PC-3 (cell line): ENCODE results near the gene SMPD1.

Source experiments
- EZH2 ChIP-seq: fragments of 300-600 bp; sonication (generic); IDR thresholded peaks from one replicate; pipeline ENCODE4 v1.6.1; 2017; ENCODE audit warnings: antibody characterized with exemption, mild to moderate bottlenecking, low read length; ENCODE audit not compliant: unreplicated experiment
- EZH2phosphoT487 ChIP-seq: fragments of 300-600 bp; sonication (generic); IDR thresholded peaks from 2 replicates; pipeline ENCODE4 v1.6.1; 2018; ENCODE audit warnings: mild to moderate bottlenecking, antibody characterized with exemption, low read length, borderline replicate concordance
- TF ChIP-seq, protein P1 (sequence below): fragments of 300-600 bp; sonication (generic); conservative IDR thresholded peaks from 2 replicates; pipeline ENCODE4 v1.5.1; 2017; ENCODE audit warnings: antibody characterized with exemption, low read depth, mild to moderate bottlenecking, low read length

- TF ChIP-seq, protein P1, sequence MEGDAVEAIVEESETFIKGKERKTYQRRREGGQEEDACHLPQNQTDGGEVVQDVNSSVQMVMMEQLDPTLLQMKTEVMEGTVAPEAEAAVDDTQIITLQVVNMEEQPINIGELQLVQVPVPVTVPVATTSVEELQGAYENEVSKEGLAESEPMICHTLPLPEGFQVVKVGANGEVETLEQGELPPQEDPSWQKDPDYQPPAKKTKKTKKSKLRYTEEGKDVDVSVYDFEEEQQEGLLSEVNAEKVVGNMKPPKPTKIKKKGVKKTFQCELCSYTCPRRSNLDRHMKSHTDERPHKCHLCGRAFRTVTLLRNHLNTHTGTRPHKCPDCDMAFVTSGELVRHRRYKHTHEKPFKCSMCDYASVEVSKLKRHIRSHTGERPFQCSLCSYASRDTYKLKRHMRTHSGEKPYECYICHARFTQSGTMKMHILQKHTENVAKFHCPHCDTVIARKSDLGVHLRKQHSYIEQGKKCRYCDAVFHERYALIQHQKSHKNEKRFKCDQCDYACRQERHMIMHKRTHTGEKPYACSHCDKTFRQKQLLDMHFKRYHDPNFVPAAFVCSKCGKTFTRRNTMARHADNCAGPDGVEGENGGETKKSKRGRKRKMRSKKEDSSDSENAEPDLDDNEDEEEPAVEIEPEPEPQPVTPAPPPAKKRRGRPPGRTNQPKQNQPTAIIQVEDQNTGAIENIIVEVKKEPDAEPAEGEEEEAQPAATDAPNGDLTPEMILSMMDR, result peak; percentile 84
- no peak for TF ChIP-seq EZH2phosphoT487
- no peak for TF ChIP-seq EZH2
Measured at GRCh38 chr11:6443269-6444003, 53.2 kb downstream of the SMPD1 start.
